Endothelial cell (in vitro differentiated cells): ENCODE results near the gene SRSF1. TPM values are rescaled to one million over a fixed set of nuclear protein-coding genes. Genes with fewer than 3 reads are reported as not detected.

Source experiments
- DNase-seq: peaks from one replicate; pipeline ENCODE4 v3.0.0; 2021; ENCODE audit warnings: low spot score
- H3K27ac Mint-ChIP-seq: one replicate; pipeline ENCODE4 v1.8.0; 2021; ENCODE audit warnings: mixed read lengths, inconsistent platforms; ENCODE audit not compliant: unreplicated experiment
- H3K27me3 Mint-ChIP-seq: one replicate; pipeline ENCODE4 v1.8.0; 2021; ENCODE audit warnings: mild to moderate bottlenecking, moderate library complexity, mixed read lengths, inconsistent platforms; ENCODE audit not compliant: unreplicated experiment
- H3K36me3 Mint-ChIP-seq: one replicate; pipeline ENCODE4 v1.8.0; 2021; ENCODE audit warnings: mild to moderate bottlenecking, low read depth, mixed read lengths, inconsistent platforms; ENCODE audit not compliant: unreplicated experiment
- H3K4me1 Mint-ChIP-seq: one replicate; pipeline ENCODE4 v1.8.0; 2021; ENCODE audit warnings: mild to moderate bottlenecking, mixed read lengths, inconsistent platforms; ENCODE audit not compliant: unreplicated experiment
- H3K4me3 Mint-ChIP-seq: one replicate; pipeline ENCODE4 v1.8.0; 2021; ENCODE audit warnings: mild to moderate bottlenecking, mixed read lengths, inconsistent platforms; ENCODE audit not compliant: unreplicated experiment
- H3K9me3 Mint-ChIP-seq: one replicate; pipeline ENCODE4 v1.8.0; 2021; ENCODE audit warnings: mixed read lengths, inconsistent platforms; ENCODE audit not compliant: unreplicated experiment
- CTCF ChIP-seq: fragments of 200-600 bp; sonication (generic); IDR thresholded peaks from one replicate; pipeline ENCODE4 v1.5.0; 2021; ENCODE audit warnings: antibody characterized with exemption; ENCODE audit not compliant: unreplicated experiment
- total RNA-seq: library from RNA; stranded (reverse); fragmentation: NEBNext Ultra II Directional; extraction: Animal tissue kit (Norgen Biotek cat#: 25700); gene quantifications from one replicate; pipeline ENCODE4 v1.2.1, GENCODE V29; 2021; ENCODE audit not compliant: unreplicated experiment

SRSF1 gene
- total RNA-seq, 1 donor from 2014 or later = 201 TPM

- no peak for DNase-seq
- peaks cover 18% of the 10 kb centered on the region for H3K4me1 Mint-ChIP-seq
- no peaks in the 10 kb centered on the region for H3K9me3 Mint-ChIP-seq
- H3K27ac Mint-ChIP-seq = no peak overlapping the region
- no peak overlapping the region for H3K4me3 Mint-ChIP-seq
- TF ChIP-seq CTCF = no peak
- no peaks in the 10 kb centered on the region for H3K36me3 Mint-ChIP-seq
- peaks cover 19% of the 10 kb centered on the region for H3K27me3 Mint-ChIP-seq
Observed at GRCh38 chr17:57957886-57958285, 49.2 kb downstream of the SRSF1 start.

- H3K4me3 Mint-ChIP-seq = no peak overlapping the region
- no peaks in the 10 kb centered on the region for H3K9me3 Mint-ChIP-seq
- H3K27me3 Mint-ChIP-seq = peaks cover 19% of the 10 kb centered on the region
- TF ChIP-seq CTCF = no peak
- peaks cover 22% of the 10 kb centered on the region for H3K4me1 Mint-ChIP-seq
- H3K36me3 Mint-ChIP-seq = no peaks in the 10 kb centered on the region
- no peak overlapping the region for H3K27ac Mint-ChIP-seq
- no peak for DNase-seq
Observed at GRCh38 chr17:57957120-57957850, 49.8 kb downstream of the SRSF1 start.

- Mint-ChIP-seq H3K4me3 (peak overlapping the region; percentile 59), H3K27me3 (peaks cover 19% of the 10 kb centered on the region), H3K27ac (no peak overlapping the region), H3K9me3 (no peaks in the 10 kb centered on the region), H3K36me3 (no peaks in the 10 kb centered on the region), H3K4me1 (peaks cover 22% of the 10 kb centered on the region)
- no peak for TF ChIP-seq CTCF
- no peak for DNase-seq
Observed at GRCh38 chr17:57956291-57957119, 50.5 kb downstream of the SRSF1 start.

- Mint-ChIP-seq H3K9me3 (no peaks in the 10 kb centered on the region), H3K27ac (peak within 1 kb of the TSS; percentile 68), H3K4me1 (peaks cover 26% of the 10 kb centered on the region), H3K27me3 (peaks cover 19% of the 10 kb centered on the region), H3K36me3 (no peaks in the 10 kb centered on the region), H3K4me3 (peak within 1 kb of the TSS; percentile 92)
- peak; percentile 34 for TF ChIP-seq CTCF
- DNase-seq = peak; percentile 77
Observed at GRCh38 chr17:57955183-57955931, 51.7 kb downstream of the SRSF1 start, which contains the start of gene CUEDC1. CUEDC1 (minus strand) TSS chr17:57955412; CDS start chr17:57885564, 69,848 bp downstream.
